HCT116 (cell line): ENCODE results near the gene KIF13A. TPM values are rescaled to one million over a fixed set of nuclear protein-coding genes. Genes with fewer than 3 reads are reported as not detected.
A peak's percentile ranks its signal among the peaks of the same experiment; 100 is the strongest.

Experiments used
- ATAC-seq: fragments of 200-7000 bp; cut with Tn5 transposase; 2 replicates; pipeline ENCODE4 v1.9.1; 2020; ENCODE audit warnings: mild to moderate bottlenecking, moderate library complexity
- BruUV-seq: library from RNA; stranded (reverse); fragments of 400-500 nt; replicated peaks from 2 replicates; lab custom pipeline; 2021; lab: Mats Ljungman, UMichigan
- CTCF ChIA-PET: fragments of 300-600 bp; sonication (Branson Sonifier 250); formaldehyde crosslinking; loops from one replicate; lab custom pipeline; 2021; ENCODE audit warnings: antibody characterized with exemption; lab: Charles Lee
- POLR2A ChIA-PET: fragments of 300-600, 350-600 bp; sonication (Branson Sonifier 250); formaldehyde crosslinking; loops from one replicate; lab custom pipeline; 2021; ENCODE audit warnings: antibody characterized with exemption; lab: Charles Lee
- RAD21 ChIA-PET, 2 experiments: fragments of 300-600 bp; sonication (Branson Sonifier 250); formaldehyde crosslinking; loops; one replicate each; lab custom pipeline; 2023; ENCODE audit warnings: low total read pairs in 2 of 2; ENCODE audit not compliant: uncharacterized antibody in 2 of 2, unreplicated experiment in 2 of 2, low non-redundant PET in 1 of 2; lab: Charles Lee
- DNase-seq: peaks from one replicate; pipeline ENCODE4 v3.0.0-alpha.2; 2010; ENCODE audit warnings: low read depth, low spot score
- H2AFZ ChIP-seq: fragments of 200-600 bp; shearing (Covaris generic), sonication (generic); 2 replicates; pipeline ENCODE4 v1.6.1; 2017; ENCODE audit warnings: low read depth, mixed run types, mixed read lengths, antibody characterized with exemption, low read length; ENCODE audit not compliant: poor library complexity, severe bottlenecking
- H3K27ac ChIP-seq: 2 replicates; pipeline ENCODE4 v1.5.1; 2012; ENCODE audit warnings: low read depth, low read length
- H3K27me3 ChIP-seq: fragments of 200-600 bp; sonication (generic); 2 replicates; pipeline ENCODE4 v1.6.1; 2016; ENCODE audit warnings: mixed run types, low read length, mixed read lengths; ENCODE audit not compliant: insufficient read depth
- H3K36me3 ChIP-seq, 2 experiments: fragments of 200-500 bp in 1 of 2; fragments of 200-600 bp in 1 of 2; sonication (Bioruptor generic) in 1 of 2; sonication (generic) in 1 of 2; 2 replicates each; pipeline versions ENCODE4 v1.5.1 to v1.6.1; 2014 to 2016; ENCODE audit warnings: low read length in 2 of 2, inconsistent platforms in 1 of 2, mixed read lengths in 1 of 2, mixed run types in 1 of 2; ENCODE audit not compliant: insufficient read depth in 2 of 2, control insufficient read depth in 1 of 2
- H3K4me1 ChIP-seq, 2 experiments: fragments of 200-600 bp in 1 of 2; sonication (generic) in 1 of 2; 2 replicates each; pipeline versions ENCODE4 v1.5.1 to v1.6.1; 2012 to 2017; ENCODE audit warnings: low read length in 2 of 2, inconsistent platforms in 1 of 2, mild to moderate bottlenecking in 1 of 2, mixed read lengths in 1 of 2, mixed run types in 1 of 2, moderate library complexity in 1 of 2; ENCODE audit not compliant: insufficient read depth in 2 of 2, control insufficient read depth in 1 of 2
- H3K4me2 ChIP-seq: fragments of 200-600 bp; sonication (generic); 2 replicates; pipeline ENCODE4 v1.6.1; 2017; ENCODE audit warnings: mixed run types, low read length, mixed read lengths
- H3K4me3 ChIP-seq, 2 experiments: fragments of 200-600 bp in 1 of 2; sonication (generic) in 1 of 2; replicated peaks in 1 of 2; 2 replicates each; pipeline ENCODE4 v1.5.1; 2011 to 2016; ENCODE audit warnings: low read length in 2 of 2, control low read depth in 1 of 2, low read depth in 1 of 2, mild to moderate bottlenecking in 1 of 2, mixed read lengths in 1 of 2, mixed run types in 1 of 2
- H3K79me2 ChIP-seq: fragments of 200-600 bp; sonication (generic); 2 replicates; pipeline ENCODE4 v1.6.1; 2017; ENCODE audit warnings: mild to moderate bottlenecking, mixed run types, low read length, moderate library complexity, mixed read lengths; ENCODE audit not compliant: insufficient read depth
- H3K9ac ChIP-seq: fragments of 200-600 bp; sonication (generic); 2 replicates; pipeline ENCODE4 v1.6.1; 2016; ENCODE audit warnings: low read length, mixed read lengths
- H3K9me2 ChIP-seq: fragments of 200-600 bp; sonication (generic), shearing (Covaris generic); 2 replicates; pipeline ENCODE4 v1.6.1; 2017; ENCODE audit warnings: mixed run types, mild to moderate bottlenecking, moderate library complexity; ENCODE audit not compliant: insufficient read depth
- H3K9me3 ChIP-seq, 2 experiments: fragments of 200-500 bp in 1 of 2; fragments of 200-600 bp in 1 of 2; sonication (Bioruptor generic) in 1 of 2; sonication (generic) in 1 of 2; 2 replicates each; pipeline ENCODE4 v1.6.1; 2014 to 2017; ENCODE audit warnings: low read length in 2 of 2, mixed read lengths in 2 of 2, inconsistent platforms in 1 of 2, low read depth in 1 of 2, mild to moderate bottlenecking in 1 of 2, mixed run types in 1 of 2, moderate library complexity in 1 of 2; ENCODE audit not compliant: control insufficient read depth in 1 of 2, insufficient read depth in 1 of 2
- H4K20me1 ChIP-seq: fragments of 200-600 bp; sonication (generic), shearing (Covaris generic); 2 replicates; pipeline ENCODE4 v1.6.1; 2017; ENCODE audit warnings: mixed run types, mild to moderate bottlenecking, moderate library complexity; ENCODE audit not compliant: insufficient read depth
- CBX3 ChIP-seq: IDR thresholded peaks from 2 replicates; pipeline ENCODE4 v1.6.1; 2012; ENCODE audit warnings: low read depth
- CEBPB ChIP-seq: IDR thresholded peaks from 2 replicates; pipeline ENCODE4 v1.6.1; 2012; ENCODE audit warnings: low read depth
- EZH2 ChIP-seq: fragments of 200-600 bp; sonication (generic); IDR thresholded peaks from 2 replicates; pipeline ENCODE4 v1.6.1; 2017; ENCODE audit warnings: antibody characterized with exemption, mixed run types
- EZH2phosphoT487 ChIP-seq: fragments of 200-600 bp; IDR thresholded peaks from 2 replicates; pipeline ENCODE4 v1.6.1; 2018; ENCODE audit warnings: antibody characterized with exemption, borderline replicate concordance
- JUND ChIP-seq: IDR thresholded peaks from 2 replicates; pipeline ENCODE4 v1.6.1; 2012
- POLR2A ChIP-seq: IDR thresholded peaks from 2 replicates; pipeline ENCODE4 v1.7.0; 2011; ENCODE audit warnings: borderline replicate concordance; ENCODE audit not compliant: insufficient read depth, insufficient read length; ENCODE audit errors: extremely low read depth
- SIN3A ChIP-seq: IDR thresholded peaks from 2 replicates; pipeline ENCODE4 v1.6.1; 2012; ENCODE audit warnings: low read depth
- intact Hi-C: fragments of 100-400 bp; cut with micrococcal nuclease; formaldehyde crosslinking; loops from 2 replicates; pipeline ENCODE4 v1.10.0; 2022
- total RNA-seq: library from RNA; stranded (reverse); gene quantifications from one replicate; pipeline ENCODE4 v1.2.1, GENCODE V29; 2021; ENCODE audit not compliant: unreplicated experiment
- TF ChIP-seq, protein P1 (sequence below): IDR thresholded peaks from 2 replicates; pipeline ENCODE4 v1.6.1; 2011; ENCODE audit warnings: mild to moderate bottlenecking, low read length, moderate library complexity; ENCODE audit not compliant: insufficient replicate concordance; ENCODE audit errors: extremely low read depth
- TF ChIP-seq, protein P2 (sequence below): IDR thresholded peaks from 2 replicates; pipeline ENCODE4 v1.6.1; 2012

KIF13A gene
- total RNA-seq, 1 experiment from 2014 or later: 23.1 TPM

DNA sequence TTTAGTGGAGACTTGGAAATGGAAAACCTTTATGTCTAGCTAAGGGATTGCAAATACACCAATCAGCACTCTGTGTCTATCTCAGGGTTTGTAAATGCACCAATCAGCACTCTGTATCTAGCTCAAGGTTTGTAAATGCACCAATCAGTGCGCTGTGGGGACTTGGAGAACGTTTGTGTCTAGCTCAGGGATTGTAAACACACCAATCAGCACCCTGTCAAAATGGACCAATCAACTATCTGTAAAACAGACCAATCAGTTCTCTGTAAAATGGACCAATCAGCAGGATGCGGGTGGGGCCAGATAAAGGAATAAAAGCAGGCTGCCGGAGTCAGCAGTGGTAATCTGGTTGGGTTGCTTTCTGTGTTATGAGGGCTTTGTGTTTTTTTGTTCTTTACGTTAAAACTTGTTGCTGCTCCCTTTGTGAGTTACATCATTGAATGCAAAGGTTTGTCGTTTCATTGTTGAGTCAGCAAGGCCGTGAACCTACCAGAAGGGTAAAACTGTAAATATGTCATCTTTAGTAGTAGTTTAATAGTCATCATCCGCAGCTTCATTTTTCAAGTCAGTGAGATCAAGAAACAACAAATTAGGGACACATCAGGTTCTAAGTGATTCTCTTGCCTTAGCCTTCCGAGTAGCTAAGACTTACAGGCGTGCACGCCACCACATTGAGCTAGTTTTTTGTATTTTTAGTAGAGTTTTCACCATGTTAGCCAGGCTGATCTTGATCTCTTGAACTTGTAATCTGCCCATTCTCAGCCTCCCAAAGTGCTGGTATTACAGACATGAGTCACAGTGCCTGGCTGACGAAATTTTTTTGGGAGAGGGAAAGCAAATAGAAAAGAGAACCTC lies 258.0 kb downstream of the KIF13A start:
- Histone ChIP-seq H3K27me3 (no peaks in the 10 kb centered on the region), H3K79me2 (no peaks in the 10 kb centered on the region), H3K4me1 (peaks cover 0 to 4% of the 10 kb centered on the region in 2 experiments; a peak in 1 of 4 replicates), H3K36me3 (no peaks in the 10 kb centered on the region), H3K4me3 (no peak overlapping the region), H3K4me2 (no peak overlapping the region), H4K20me1 (no peaks in the 10 kb centered on the region), H3K27ac (no peak overlapping the region), H3K9ac (no peak overlapping the region), H3K9me2 (no peaks in the 10 kb centered on the region), H2AFZ (no peak overlapping the region), H3K9me3 (no peaks in the 10 kb centered on the region)
- POLR2A ChIA-PET: interaction anchor here (1.2 to 1.3 kb wide), 2 partner anchors 9 to 17 kb away, joined by 4 read pairs; no protein-coding TSS in a partner anchor
- no TSS peak for BruUV-seq
- TF ChIP-seq EZH2phosphoT487 (no peak), CBX3 (no peak), CEBPB (no peak), JUND (no peak), POLR2A (no peak), EZH2 (no peak), SIN3A (no peak)
- TF ChIP-seq, protein P1, sequence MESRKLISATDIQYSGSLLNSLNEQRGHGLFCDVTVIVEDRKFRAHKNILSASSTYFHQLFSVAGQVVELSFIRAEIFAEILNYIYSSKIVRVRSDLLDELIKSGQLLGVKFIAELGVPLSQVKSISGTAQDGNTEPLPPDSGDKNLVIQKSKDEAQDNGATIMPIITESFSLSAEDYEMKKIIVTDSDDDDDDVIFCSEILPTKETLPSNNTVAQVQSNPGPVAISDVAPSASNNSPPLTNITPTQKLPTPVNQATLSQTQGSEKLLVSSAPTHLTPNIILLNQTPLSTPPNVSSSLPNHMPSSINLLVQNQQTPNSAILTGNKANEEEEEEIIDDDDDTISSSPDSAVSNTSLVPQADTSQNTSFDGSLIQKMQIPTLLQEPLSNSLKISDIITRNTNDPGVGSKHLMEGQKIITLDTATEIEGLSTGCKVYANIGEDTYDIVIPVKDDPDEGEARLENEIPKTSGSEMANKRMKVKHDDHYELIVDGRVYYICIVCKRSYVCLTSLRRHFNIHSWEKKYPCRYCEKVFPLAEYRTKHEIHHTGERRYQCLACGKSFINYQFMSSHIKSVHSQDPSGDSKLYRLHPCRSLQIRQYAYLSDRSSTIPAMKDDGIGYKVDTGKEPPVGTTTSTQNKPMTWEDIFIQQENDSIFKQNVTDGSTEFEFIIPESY: no peak
- TF ChIP-seq, protein P2, sequence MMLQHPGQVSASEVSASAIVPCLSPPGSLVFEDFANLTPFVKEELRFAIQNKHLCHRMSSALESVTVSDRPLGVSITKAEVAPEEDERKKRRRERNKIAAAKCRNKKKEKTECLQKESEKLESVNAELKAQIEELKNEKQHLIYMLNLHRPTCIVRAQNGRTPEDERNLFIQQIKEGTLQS: no peak
- DNase-seq: no peak
- intact Hi-C loops: no loop called here
- CTCF ChIA-PET: no interaction called here
- RAD21 ChIA-PET: no interaction called here
- peak; percentile 58; the same call in 1 of the 2 replicates for ATAC-seq
